ENCODE results near the gene CD164L2. TPM values are rescaled to one million over a fixed set of nuclear protein-coding genes. Genes with fewer than 3 reads are reported as not detected.

Gene CD164L2
- total and polyA plus RNA-seq, 12 donors: not detected

DNA sequence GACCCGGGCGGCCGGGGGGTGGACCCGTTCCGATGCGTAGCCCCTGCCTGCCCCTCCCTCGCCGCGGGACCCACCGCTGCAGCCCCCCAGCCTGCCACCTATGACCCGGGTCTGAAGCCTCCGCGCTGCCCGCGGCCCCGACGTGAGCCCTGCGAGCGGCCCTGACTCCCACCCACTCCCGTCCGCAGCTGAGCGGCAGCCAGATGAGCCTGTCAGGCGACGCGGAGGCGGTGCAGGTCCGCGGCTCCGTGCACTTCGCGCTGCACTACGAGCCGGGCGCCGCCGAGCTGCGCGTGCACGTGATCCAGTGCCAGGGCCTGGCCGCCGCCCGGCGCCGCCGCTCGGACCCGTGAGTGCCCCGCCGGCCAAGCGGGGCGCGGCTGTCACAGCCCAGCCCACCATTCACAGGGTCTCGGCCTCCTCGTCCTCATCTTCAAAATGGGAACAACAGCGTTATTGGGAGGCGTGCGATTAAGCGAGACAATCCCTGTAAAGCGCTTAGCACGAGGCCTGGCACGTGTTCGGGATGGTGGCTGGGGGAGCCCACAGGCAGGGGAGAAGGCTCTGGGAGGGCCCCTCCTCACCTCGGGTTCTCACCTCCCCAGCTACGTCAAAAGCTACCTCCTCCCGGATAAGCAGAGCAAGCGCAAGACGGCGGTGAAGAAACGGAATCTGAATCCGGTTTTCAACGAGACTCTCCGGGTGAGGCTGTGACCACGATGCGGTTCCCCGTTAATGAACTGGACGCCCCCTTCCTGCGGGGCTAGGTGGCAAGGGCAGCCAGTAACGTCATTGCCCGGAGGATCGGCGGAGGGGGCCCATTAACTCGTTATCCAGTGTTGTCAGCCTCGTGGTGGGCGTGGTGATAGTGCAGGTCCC lies 33.1 kb downstream of the CD164L2 start:
- peak; percentile 55 to 81 (median 68) for ATAC-seq
- intact Hi-C loops (cut with DNase I): loop anchor here in 2 of 10 donors (10.0 kb wide), 1 partner anchor 45 kb away; no protein-coding TSS in a partner anchor
- TF ChIP-seq, protein P1, sequence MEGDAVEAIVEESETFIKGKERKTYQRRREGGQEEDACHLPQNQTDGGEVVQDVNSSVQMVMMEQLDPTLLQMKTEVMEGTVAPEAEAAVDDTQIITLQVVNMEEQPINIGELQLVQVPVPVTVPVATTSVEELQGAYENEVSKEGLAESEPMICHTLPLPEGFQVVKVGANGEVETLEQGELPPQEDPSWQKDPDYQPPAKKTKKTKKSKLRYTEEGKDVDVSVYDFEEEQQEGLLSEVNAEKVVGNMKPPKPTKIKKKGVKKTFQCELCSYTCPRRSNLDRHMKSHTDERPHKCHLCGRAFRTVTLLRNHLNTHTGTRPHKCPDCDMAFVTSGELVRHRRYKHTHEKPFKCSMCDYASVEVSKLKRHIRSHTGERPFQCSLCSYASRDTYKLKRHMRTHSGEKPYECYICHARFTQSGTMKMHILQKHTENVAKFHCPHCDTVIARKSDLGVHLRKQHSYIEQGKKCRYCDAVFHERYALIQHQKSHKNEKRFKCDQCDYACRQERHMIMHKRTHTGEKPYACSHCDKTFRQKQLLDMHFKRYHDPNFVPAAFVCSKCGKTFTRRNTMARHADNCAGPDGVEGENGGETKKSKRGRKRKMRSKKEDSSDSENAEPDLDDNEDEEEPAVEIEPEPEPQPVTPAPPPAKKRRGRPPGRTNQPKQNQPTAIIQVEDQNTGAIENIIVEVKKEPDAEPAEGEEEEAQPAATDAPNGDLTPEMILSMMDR (IDR thresholded peaks at IDR 0.05): no peak
- peaks cover 14 to 31% (median 26%) of the 10 kb centered on the region in 9 donors for H3K4me1 ChIP-seq
- 8% methylated on average over 78 to 84 of the region's 84 CpGs for WGBS, 2 donors
- no peaks in the 10 kb centered on the region for H3K9me3 ChIP-seq
- no peak overlapping the region for H3K27ac ChIP-seq
- H3K4me3 ChIP-seq: peak overlapping the region in 9 of 10 donors; percentile 29 to 59 (median 48)
- peaks cover 0 to 33% (median 2%) of the 10 kb centered on the region in 9 donors for H3K36me3 ChIP-seq
- H3K27me3 ChIP-seq: no peaks in the 10 kb centered on the region
- peak; percentile 57 to 69 for DNase-seq

DNA sequence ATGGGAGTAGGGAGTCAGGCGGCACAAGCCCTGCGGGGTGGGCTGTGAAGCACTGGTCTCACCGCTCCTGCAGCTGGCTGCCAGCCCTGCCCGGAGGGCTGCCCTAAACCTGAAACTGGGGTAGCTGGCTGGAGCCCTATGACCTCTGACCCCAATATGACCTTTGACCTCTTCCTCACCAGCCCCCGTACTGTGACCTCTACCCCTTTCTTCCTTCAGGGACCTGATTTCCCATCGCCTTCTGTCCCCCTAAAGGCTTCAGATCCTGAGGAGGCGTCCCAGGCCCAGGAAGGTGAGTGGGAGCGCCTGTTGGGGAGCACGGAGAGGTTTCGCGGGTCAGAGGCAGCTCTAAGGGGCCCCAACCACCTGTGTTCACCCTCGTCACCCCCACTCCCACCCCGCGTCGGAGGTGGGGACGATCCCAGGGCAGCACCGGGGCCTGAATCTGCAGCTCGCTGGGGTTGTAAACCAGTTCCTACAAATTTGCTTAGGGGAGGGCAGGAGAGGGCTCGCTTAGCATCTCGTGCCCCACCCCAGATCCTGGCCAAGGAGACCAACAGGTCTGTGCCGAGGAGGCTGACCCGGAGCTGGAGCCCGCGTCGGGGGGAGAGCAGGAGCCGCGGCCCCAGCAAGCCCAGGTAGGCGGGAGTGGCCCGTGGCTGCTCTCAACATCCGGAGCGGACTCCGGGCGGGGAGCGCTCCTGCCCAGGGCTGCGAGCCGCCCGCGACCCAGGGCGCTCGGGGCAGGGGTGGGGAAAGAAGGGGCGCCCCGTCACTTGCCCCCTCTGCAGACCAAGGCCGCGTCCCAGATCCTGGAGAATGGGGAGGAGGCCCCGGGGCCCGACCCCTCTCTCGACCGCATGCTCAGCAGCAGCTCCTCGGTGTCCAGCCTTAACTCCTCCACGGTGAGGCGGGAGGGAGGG lies 34.0 kb downstream of the CD164L2 start:
- Histone ChIP-seq H3K36me3 (peaks cover 0 to 27% (median 0%) of the 10 kb centered on the region in 9 donors), H3K27me3 (no peaks in the 10 kb centered on the region), H3K27ac (no peak overlapping the region), H3K9me3 (no peaks in the 10 kb centered on the region), H3K4me3 (peak overlapping the region in 9 of 10 donors; percentile 29 to 59 (median 48)), H3K4me1 (peaks cover 14 to 31% (median 26%) of the 10 kb centered on the region in 9 donors)
- 22 to 25% methylated on average over 40 to 51 of the region's 51 CpGs for WGBS, 2 donors
- ATAC-seq (peak; percentile 13 to 42 (median 20)), DNase-seq (no peak)
- intact Hi-C loops (cut with DNase I): no loop called here
- TF ChIP-seq, protein P1 (IDR thresholded peaks at IDR 0.05): no peak

DNA sequence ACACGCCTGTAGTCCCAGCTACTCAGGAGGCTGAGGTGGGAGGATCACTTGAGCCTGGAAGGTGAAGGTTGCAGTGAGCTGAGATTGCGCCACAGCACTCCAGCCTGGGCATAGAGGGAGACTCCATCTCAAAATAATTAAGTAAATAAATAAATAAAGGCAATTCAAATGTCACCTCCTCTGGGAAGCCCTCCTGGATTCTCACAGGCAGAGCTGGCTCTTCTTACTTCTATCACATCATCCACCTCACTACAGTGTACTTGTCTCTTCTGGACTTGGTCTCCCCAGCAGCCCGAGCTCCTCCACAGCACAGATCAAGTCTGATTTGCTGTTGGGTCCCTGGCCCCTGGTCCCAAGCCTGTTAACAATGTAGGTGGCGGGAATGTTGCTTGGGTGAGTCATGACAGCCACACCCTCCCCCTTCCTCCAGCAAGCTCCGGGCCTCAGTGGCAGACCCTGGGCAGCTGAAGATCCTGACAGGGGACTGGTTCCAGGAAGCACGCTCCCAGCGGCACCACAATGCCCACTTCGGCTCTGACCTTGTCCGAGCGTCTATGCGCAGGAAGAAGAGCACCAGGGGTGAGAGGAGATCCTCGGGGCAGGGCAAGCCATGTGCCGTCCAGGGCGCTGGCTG lies 36.0 kb downstream of the CD164L2 start:
- WGBS, 2 donors: 87 to 89% methylated on average over 14 of the region's 14 CpGs
- H3K36me3 ChIP-seq: peaks cover 0 to 14% (median 0%) of the 10 kb centered on the region in 9 donors
- TF ChIP-seq, protein P1 (IDR thresholded peaks at IDR 0.05): no peak
- DNase-seq (no peak), ATAC-seq (no peak)
- H3K4me3 ChIP-seq: no peak overlapping the region
- H3K27ac ChIP-seq: no peak overlapping the region
- H3K9me3 ChIP-seq: no peaks in the 10 kb centered on the region
- no peaks in the 10 kb centered on the region for H3K27me3 ChIP-seq
- peaks cover 14 to 48% (median 30%) of the 10 kb centered on the region in 9 donors for H3K4me1 ChIP-seq
- intact Hi-C loops (cut with DNase I): no loop called here

Measured in heart right ventricle (tissue), 16 donors.